HG03103 (cell line): ENCODE data around the gene BCAT1.
"Not testable (repeated sequence)": the region's sequence is repeated elsewhere in the genome, so short reads cannot be mapped to it uniquely, and the experiment has no call there.

ENCODE experiments used
- ATAC-seq: cut with Tn5 transposase; IDR thresholded peaks from one replicate; pipeline ENCODE4 v1.9.1; 2021; ENCODE audit warnings: low read depth; ENCODE audit not compliant: unreplicated experiment

BCAT1 gene

DNA sequence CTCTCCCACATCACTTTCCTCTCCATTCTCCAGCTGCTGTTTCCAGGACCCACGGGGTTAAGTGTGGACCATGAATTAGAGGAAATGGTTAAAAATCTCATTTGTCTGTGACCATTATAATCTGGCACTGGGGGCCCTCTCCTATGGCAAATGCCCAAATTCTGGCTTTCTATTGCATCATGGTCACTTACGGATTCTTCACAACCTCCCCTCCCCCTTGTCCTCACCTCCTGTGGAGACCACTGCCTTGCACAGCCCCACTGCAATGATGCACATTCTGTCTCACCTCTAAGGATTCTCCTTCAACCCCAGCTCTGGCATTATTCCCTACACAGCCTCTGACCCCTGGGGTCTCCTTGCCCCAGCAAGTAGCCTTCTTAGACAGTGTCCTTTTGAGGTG is 18.9 kb downstream of the BCAT1 start:
- no peak for ATAC-seq

DNA sequence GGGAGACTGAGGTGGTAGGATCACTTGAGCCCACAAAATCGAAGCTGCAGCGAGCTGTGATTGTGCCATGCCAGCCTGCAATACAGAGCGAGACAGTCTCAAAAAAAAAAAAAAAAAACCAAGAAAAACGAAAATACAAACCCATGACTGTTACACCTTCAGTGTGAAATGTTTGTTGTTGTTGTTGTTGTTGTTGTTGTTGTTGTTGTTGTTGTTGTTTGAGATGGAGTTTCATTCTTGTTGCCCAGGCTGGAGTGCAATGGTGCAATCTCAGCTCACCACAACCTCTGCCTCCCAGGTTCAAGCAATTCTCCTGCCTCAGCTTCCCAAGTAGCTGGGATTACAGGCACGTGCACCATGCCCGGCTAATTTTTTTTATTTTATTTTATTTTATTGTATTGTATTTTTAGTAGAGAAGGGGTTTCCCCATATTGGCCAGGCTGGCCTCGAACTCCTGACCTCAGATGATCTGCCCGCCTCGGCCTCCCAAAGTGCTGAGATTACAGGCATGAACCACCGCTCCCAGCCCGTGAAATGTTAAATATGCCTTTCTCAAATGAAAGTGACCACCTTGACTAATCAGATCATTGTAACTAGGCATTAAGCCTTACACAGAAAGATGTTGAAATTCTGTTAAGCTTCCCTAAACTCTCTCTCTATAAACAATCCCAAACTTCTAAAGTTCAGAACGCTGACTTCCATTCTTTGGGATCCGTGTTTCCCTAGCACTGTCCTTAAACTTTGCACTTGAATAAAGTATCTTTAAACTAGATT is 20.2 kb downstream of the BCAT1 start:
- ATAC-seq: not testable (repeated sequence)

DNA sequence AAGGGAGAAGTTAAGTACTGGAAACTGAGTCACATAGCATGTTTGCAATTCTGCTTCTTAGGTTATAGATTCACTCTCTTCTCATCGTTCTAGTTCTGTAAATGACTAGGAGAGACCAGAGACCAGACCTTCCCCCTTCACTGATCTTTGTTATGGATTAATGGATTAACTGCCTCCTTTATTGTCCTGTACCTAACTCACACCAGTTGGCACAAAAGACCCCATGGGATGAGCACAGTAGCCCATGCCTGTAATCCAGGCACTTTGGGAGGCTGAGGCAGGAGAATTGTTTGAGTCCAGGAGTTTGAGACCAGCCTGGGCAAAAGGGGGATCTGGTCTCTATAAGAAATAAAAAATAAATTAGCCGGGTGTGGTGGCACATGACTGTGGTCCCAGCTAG is 20.8 kb downstream of the BCAT1 start:
- ATAC-seq: no peak

DNA sequence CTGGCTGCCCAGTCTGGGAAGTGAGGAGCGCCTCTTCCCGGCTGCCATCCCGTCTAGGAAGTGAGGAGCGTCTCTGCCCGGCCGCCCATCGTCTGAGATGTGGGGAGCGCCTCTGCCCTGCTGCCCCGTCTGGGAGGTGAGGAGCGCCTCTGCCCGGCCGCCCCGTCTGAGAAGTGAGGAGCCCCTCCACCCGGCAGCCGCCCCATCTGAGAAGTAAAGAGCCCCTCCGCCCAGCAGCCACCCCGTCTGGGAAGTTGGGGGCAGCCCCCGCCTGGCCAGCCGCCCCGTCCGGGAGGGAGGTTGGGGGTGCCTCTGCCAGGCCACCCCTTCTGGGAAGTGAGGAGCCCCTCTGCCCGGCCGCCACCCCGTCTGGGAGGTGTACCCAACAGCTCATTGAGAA is 22.8 kb downstream of the BCAT1 start:
- not testable (repeated sequence) for ATAC-seq

DNA sequence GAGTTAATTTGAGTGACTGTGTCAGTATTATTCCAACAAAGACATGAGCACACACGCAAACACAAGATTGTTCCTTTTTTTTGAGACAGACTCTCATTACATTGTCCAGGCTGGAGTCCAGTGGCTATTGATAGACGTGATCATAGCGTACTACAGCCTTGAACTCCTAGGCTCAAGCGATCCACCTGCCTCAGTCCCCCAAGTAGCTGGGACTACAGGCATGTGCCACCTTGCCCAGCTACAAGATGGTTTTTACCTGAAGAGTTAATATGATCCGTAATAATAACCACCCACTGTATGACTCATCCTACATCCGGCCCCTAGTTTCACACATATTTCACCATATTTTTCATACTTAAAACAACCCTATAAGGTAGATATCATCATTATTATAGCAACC is 26.8 kb downstream of the BCAT1 start:
- ATAC-seq: no peak

DNA sequence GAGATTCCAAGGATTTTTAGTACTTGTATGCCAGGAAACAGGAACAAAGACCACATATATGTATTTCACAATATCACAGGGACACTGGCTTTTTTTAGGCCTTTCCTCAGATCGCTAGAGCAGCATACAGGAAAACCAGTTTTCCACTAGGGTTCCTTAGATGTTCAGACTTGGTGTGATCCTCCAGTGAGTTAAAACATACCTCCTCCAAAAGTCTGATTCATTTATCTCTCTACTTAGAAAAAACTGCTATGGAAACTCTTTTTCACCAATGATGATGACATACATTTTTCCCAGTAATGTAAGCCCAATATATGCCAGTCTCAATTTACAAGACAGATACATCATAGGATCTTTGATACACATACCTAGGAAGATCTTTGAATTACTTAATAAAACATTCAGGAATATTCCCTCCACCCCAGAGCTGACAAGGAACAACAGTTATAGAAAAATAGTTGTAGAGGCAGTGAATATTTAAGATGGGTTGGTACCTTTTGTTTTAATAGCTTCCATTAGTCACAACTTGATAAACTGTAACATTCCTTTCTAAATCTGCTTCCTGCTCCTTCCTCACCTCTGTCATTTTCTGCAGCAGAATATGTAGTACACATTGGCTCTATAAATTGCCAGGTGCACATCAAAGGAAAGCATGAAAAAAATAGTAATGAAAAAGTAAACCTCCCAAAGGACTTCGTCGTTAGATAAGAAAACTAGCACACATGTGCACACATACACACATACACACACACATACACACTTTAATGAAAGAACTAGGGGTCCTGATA is 27.5 kb downstream of the BCAT1 start:
- no peak for ATAC-seq

DNA sequence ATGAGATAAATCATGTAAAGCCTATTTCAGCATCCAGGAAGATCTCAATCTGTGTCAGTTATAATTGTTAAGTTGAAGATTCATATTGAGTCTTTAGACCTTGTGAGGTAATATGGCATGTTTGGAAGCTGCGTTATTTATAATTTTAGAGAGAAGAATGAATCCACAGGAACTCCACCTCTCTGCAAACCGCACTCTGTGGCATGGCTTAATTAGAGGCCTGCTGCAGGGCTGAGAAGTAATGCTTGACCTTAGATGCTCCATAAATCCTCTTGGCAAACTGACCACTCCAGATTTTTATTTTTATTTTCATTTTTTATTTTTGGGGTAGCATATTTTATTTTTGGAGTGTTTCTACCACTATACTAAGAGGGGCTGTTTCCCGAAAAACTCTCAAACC is 28.8 kb downstream of the BCAT1 start:
- no peak for ATAC-seq

DNA sequence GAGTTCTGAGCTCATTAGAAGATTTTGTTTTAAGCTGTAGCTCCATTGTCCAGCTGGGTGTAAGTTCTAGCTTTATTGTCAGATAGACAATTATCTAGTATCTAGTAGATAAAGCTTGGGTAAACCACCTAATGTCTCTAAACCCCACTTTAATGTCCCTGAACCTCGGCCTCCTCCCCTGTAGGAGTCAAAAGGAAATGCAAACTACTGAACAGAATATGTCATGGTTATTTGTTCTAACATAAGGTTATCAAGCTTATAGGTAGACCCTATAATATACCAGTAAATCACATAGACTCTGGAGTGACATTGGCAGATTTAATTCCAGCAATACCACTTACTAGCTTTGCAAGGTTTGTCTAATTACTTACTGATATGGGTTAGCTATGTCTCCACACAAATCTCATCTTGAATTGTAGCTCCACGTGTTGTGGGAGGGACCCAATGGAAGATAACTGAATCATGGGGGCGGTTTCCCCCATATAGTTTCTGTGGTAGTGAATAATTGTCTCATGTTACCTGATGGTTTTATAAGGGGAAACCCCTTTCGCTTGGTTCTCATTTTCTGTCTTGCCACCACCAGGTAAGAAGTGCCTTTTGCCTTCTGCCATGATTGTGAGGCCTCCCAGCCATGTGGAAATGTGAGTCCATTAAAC is 29.4 kb downstream of the BCAT1 start:
- ATAC-seq: no peak

DNA sequence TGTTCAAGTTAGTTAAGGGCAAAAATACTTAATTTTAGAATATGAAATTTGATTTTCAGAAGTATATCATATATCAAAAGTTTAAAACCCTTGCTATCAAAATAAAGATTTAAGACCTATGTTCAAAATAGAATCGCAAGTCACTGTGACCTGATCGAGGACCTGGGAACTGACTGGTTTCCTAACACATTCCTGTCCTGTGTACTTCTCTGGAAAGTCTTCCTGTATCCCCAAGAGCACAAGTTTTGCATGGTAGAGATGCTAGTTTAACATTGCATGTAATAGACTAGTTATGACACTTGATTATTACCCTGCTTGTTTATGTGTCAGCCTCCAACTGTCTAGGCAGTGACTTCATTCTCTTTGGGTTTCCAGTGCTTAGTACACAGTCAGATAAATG is 30.3 kb downstream of the BCAT1 start:
- ATAC-seq: no peak

DNA sequence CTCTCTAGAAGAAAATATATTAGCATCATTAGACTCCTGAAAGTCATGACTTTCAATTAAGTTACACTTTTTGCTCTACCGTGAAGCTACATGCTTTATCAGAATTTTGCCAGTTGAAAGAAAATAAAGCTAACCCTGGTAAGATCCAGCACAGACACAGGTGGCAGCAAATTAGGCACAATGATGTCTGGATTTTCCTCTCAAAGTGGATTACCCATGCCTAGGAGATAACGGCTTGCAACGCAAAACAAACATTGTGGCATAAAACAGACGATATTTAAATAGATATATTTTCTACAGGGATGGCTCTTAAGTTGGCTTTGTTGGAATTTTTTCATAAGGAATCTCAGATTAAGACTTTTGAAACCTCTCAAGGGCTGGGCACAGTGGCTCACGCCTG is 33.4 kb downstream of the BCAT1 start:
- no peak for ATAC-seq

DNA sequence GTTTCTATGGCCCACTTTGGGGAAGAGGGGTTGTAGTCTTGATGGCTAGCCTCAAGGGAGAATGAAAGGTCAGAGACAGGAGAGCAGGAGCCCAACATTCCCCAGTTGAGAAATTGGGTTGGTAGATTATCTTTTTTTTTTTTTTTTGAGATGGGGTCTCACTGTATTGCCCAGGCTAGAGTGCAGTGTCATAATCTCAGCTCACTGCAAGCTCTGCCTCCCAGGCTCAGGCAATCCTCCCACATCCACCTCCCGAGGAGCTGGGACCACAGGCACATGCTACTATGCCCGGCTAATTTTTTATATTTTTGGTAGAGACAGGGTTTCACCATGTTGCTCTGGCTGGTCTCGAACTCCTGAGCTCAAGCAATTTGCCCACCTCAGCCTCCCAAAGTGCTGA is 34.9 kb downstream of the BCAT1 start:
- ATAC-seq: no peak

DNA sequence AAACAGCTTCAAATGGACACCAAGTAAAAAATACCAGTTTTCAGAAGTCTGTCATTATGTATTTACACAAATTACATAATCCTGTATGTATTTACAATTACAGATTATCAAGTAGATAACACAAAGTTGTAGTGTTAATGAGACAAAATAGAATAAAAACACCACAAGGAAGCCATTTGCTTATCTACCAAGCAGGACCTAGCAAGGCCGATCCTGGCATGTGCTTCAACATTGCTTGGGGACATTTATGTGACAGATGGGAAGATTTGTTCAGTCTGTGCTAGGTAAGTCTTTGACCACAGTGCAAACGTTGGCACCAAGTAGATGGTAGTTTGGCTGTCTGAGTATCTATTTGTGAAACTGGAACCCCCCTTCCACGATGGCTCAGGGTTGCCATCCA is 35.8 kb downstream of the BCAT1 start:
- ATAC-seq: no peak

DNA sequence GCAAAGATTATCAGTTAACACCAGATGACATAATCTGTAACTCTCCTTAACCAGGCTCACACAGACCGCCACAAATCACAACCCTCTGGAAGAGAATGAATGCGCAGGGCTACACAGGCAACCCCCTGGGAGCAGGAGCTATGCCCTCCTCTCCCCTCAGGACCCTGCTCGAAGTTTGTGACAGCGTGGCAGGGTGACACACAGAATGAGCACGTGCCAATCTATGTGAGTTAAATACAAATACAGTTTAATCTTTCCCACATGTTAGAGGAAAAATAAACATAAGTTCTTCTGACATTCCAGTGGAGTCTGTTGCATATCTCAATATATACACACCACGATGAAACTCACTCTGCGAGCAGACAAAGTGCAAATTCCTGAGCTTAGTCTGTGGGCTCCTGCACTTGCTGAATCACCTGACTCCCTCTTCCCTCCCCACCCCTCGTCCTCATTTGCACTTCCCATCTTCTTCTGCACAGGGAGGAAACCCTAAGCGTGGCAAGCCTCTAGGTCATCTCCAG is 37.6 kb downstream of the BCAT1 start:
- no peak for ATAC-seq

DNA sequence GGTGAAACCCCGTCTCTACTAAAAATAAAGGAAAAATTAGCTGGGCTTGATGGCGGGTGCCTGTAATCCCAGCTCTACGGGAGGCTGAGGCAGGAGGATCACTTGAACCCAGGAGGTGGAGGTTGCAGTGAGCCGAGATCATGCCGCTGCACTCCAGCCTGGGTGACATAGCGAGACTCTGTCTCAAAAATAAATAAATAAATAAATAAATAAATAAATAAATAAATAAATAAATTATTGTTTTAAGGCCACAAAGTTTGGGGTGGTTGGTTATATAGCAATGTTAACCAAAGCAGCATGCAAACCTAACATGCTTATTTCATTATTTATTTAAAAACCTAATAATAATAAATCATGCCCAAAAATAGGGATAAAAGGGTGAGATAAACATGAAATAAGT is 38.7 kb downstream of the BCAT1 start:
- ATAC-seq: not testable (repeated sequence)

DNA sequence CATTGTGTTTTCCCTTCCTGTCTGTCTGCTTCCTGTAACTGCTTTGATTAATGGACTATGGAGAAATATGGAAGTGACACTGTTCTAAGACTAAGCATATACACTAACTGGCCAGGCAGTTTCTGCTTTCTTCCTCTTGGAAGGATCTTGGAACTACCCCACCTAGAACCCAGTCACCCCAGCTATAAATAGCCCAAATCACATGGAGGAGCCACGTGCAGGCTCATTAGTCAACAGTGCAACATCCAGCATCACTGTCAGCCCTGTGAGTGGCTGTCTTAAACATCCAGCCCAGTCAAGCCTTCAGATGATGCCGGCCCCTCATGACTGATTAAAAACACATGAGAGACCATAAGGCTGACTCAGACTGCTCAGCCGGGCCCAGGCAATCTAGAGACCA is 39.2 kb downstream of the BCAT1 start:
- no peak for ATAC-seq

DNA sequence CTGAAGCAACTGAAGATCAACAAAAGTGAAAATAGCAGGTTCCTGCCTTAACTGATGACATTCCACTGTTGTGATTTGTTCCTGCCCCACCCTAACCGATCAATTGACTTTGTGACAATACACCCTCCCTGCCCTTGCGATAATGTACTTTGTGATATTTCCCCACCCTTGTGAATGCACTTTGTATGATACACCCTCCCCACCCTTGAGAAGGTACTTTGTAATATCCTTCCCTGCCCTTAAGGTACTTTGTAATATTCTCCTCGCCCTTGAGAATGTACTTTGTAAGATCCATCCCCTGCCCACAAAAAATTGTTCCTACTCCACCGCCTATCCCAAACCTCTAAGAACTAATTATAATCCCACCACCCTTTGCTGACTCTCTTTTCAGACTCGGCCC is 41.4 kb downstream of the BCAT1 start:
- ATAC-seq: no peak

DNA sequence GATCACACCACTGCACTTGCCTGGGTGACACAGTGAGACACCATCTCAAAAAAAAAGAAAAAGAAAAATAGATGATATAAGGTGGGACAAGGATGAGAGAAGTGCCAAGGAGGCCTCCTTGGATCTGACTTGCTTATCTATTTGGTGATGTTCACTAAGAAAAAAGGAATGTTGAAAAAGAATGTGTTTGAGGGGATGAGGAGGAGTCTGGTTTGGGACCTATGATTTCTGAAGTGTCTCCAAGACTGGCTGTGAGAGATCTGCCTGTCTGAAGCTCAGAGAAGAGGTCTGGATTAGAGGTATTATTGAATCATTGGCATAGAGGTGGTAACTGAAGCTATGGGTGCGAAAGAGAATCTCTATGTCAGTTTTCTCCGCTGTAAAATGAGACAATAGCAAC is 42.8 kb downstream of the BCAT1 start:
- ATAC-seq: no peak

DNA sequence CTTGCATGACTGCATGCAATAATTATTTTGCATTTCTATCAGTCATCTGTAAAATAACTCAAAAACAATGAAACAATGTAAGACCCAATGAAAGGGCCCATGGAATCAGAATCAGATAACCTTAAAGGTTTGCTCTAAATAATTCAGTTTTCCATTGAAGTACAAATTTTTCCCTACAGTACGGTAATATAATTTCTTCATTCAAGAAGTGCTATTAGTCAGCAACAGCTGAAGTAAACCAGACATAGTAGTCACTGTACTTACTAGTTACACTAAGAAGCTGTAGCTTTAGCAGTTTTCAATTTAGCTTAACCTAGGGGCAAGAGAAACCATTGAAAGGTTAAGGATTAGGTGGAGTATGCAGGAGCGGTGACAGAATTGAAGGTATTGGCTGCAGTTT is 43.5 kb downstream of the BCAT1 start:
- no peak for ATAC-seq

DNA sequence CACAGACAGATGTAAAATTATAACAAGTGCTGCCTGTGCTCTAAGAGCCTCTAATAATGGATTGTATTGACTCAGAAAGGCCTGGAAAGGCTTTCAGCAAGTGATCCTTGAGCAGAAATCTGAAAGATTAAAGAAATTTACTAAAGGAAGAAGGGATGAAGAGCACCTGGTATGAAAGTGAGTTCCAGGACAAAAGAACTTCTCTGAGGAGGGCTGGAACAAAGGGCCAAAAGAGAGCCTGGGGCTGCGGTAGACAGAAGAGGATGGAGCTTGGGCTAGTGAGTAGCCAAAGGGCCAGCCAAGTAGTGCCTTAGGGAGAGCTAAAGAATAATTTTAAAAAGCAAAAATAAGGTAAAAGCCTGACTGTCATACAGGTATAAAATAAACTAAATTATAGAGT is 44.0 kb downstream of the BCAT1 start:
- ATAC-seq: no peak

DNA sequence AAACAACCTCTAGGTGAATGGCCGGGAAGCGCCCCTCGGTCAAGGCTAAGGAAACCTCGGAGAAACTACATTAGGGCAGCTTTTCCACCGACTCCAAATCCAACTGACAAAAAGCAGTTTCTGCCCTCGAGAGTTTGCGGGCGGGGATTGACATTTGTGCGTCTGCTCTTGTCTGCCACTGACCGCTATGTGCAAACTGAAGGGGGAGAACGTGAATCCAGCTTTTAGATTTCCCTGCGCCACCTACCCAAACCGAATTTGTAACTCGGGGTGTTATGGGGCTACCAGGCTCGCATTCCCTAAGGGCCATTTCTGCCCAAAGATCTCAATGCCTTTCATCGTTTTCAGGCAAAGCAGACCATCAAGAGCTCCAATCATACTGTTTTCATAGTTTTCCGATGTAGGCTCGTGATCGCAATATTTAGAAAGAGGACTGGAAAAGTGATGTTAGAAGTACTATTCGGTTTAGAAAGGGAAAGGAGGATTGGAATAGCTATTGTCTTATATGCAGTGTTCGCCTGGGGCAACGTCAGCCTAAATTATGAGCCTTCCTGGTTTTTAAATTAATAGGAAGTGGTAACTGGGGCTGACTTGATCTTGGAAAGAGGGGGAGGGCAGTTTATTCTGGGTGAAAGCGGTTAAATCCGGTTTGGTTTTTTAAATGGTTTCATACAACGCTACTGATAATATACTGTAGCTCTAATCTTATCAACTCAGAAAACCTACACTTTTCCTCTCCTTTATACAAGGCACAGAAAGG is 45.4 kb downstream of the BCAT1 start:
- no peak for ATAC-seq
